Measurements from ENCODE around the gene MYO19. TPM values are rescaled to one million over a fixed set of nuclear protein-coding genes. Genes with fewer than 3 reads are reported as not detected.
A peak's percentile ranks its signal among the peaks of the same experiment; 100 is the strongest.
"Not testable (repeated sequence)": the region's sequence is repeated elsewhere in the genome, so short reads cannot be mapped to it uniquely, and the experiment has no call there.

The MYO19 gene
- total RNA-seq, 1 experiment from 2014 or later: 44.7 TPM

DNA sequence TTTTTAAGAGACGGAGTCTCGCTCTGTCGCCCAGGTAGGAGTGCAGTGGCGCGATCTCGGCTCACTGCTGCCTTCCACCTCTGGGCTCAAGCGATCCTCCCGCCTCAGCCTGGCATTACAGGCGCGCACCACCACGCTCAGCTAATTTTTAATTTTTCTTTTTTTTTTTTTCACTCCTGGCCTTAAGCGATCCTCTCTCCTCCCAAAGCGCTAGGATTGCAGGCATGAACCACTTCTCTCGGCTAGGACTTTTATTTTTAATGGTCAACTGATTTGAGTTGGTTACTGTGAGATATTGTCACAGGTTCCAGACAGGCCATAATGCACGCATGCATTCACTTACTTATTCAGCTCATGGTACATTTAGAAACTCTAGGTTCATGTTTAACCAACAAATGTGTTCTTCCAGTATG, 1.0 kb upstream of the MYO19 start:
- in situ Hi-C loops (cut with HindIII; ENCODE audit: low pct_unique_long_range_greater_than_20kb, low sequenced_read_pairs): no loop called here
- no peak for DNase-seq (ENCODE audit: low read depth, low spot score)

- peak; percentile 71 for DNase-seq (ENCODE audit: low read depth, low spot score)
- in situ Hi-C loops (cut with HindIII; ENCODE audit: low pct_unique_long_range_greater_than_20kb, low sequenced_read_pairs): no loop called here
Measured at GRCh38 chr17:36533935-36534839, 481 bp downstream of the MYO19 start.

GRCh38 chr17:36532435-36532975, 2.2 kb downstream of the MYO19 start:
- in situ Hi-C loops (cut with HindIII; ENCODE audit: low pct_unique_long_range_greater_than_20kb, low sequenced_read_pairs): no loop called here
- no peak for DNase-seq (ENCODE audit: low read depth, low spot score)

DNA sequence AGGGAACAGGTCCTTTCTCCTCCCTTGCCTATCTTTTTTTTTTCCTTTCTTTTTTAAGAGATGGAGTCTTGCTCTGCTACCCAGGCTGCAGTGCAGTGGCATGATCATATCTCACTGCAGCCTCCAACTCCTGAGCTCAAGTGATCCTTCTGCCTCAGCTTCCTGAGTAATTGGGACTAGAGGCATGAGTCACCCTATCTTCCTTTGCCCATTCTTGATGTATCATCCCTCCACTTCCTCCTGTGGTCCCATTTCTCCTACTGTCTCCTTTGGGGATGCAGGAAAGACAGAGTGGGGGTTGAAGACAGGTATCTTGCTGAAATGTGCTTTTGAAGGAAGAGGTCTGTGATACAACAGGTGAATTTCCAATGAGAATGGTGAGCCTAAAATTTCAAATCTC, 5.5 kb downstream of the MYO19 start:
- no peak for DNase-seq (ENCODE audit: low read depth, low spot score)
- in situ Hi-C loops (cut with HindIII; ENCODE audit: low pct_unique_long_range_greater_than_20kb, low sequenced_read_pairs): no loop called here

- no peak for DNase-seq (ENCODE audit: low read depth, low spot score)
- in situ Hi-C loops (cut with HindIII; ENCODE audit: low pct_unique_long_range_greater_than_20kb, low sequenced_read_pairs): no loop called here
Measured at GRCh38 chr17:36527621-36528250, 6.9 kb downstream of the MYO19 start.

DNA sequence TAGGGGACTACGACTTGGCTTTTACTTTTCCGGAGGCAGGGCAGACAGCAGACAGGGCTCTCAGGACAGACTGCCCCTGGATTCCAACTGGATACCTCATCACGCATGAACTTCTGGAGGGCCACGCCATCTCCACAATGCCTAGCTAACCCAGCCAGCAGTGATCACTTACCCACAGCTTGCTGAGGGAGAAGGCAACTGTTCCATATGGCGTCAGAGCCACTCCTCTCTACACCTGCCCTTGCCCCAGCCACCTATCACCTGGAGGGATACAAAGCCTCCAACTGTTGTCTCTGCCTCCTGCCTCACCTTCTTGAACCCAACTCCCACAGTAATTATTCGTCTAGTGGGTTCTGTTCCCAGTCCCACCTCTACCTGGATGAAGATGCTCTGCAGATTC, 8.8 kb downstream of the MYO19 start:
- in situ Hi-C loops (cut with HindIII; ENCODE audit: low pct_unique_long_range_greater_than_20kb, low sequenced_read_pairs): no loop called here
- DNase-seq (ENCODE audit: low read depth, low spot score): no peak

- in situ Hi-C loops (cut with HindIII; ENCODE audit: low pct_unique_long_range_greater_than_20kb, low sequenced_read_pairs): no loop called here
- no peak for DNase-seq (ENCODE audit: low read depth, low spot score)
Measured at GRCh38 chr17:36525113-36525512, 9.6 kb downstream of the MYO19 start.

DNA sequence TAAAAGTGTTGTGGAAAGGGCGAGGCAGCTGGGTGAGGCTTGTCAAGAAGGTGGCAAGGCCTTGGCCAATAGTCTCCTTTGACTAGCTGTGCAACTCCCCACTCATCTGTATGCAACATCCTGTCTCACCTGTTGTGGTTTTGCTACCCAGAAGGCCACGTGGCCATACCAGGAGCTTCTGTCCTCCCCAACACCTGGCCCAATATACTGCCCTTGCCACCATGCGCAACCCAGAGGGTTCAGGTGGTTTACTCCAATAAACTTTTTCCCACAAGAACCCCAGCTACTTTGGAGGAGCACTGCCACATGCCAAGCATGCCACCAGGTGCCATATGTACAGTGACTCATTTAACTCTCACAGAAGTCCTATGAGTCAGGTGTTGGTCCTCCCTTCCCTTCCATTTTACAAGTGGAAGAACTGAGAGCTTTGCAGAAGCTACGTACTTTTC, 10.2 kb downstream of the MYO19 start:
- no peak for DNase-seq (ENCODE audit: low read depth, low spot score)
- in situ Hi-C loops (cut with HindIII; ENCODE audit: low pct_unique_long_range_greater_than_20kb, low sequenced_read_pairs): no loop called here

DNA sequence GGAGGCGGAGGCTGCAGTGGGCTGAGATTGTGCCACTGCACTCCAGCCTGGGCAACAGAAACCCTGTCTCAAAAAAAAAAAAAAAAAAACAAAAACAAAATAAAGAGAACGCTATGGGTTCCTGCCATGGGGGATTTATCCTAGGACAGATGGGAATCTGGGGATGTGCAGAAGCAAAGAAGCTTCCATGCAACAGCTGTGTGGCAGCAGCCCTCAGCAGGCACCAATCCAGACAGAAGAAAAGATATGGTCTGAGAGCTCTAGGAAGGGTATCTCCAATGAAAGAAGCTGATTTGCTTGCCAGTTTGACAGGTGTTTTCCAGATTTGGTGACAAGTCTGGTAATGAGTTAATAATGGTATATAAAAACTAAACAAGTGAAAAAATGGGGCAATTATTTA, 11.6 kb downstream of the MYO19 start:
- DNase-seq (ENCODE audit: low read depth, low spot score): no peak
- in situ Hi-C loops (cut with HindIII; ENCODE audit: low pct_unique_long_range_greater_than_20kb, low sequenced_read_pairs): no loop called here

- DNase-seq (ENCODE audit: low read depth, low spot score): no peak
- in situ Hi-C loops (cut with HindIII; ENCODE audit: low pct_unique_long_range_greater_than_20kb, low sequenced_read_pairs): no loop called here
Measured at GRCh38 chr17:36515837-36516236, 18.8 kb downstream of the MYO19 start.

GRCh38 chr17:36514856-36515255, 19.8 kb downstream of the MYO19 start:
- in situ Hi-C loops (cut with HindIII; ENCODE audit: low pct_unique_long_range_greater_than_20kb, low sequenced_read_pairs): no loop called here
- DNase-seq (ENCODE audit: low read depth, low spot score): no peak

DNA sequence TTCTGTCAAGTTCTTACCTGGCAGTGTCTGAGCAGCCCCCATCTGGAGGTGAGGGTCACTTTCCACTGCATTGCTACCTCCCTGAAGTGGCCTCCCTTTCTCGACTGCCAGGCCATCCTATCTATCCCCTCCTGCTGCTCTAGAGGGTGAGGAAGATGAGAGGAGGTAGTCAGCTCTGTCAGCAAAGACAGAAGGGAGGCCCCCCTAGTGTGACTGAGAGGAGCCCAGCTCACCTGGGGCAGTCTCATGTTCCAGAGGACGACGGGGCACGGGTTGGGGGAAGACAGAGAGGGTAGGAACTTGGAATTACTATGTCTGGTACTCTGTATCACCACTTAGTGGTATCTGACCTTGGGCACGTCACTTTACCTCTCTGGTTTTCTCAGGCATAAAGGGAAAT, 22.0 kb downstream of the MYO19 start:
- in situ Hi-C loops (cut with HindIII; ENCODE audit: low pct_unique_long_range_greater_than_20kb, low sequenced_read_pairs): no loop called here
- DNase-seq (ENCODE audit: low read depth, low spot score): no peak

DNA sequence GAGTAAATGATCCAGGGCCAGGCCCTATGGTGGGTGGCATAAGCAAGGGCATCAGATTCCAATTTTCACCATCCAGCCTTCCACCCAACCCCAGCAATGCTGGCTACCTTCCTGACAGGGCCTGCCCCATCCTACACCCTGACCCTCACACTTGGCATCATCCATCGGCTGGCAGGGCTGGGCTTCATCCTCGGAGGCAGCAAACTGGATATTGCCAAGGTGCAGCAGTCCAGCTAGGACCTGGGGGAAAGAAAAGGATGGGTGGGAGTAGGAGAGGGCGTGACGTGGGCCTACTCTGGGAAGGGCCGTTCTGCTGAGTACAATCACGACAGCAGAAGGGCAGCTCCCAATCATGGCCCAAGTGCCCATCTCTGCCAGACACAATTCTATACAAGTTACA, 23.5 kb downstream of the MYO19 start:
- no peak for DNase-seq (ENCODE audit: low read depth, low spot score)
- in situ Hi-C loops (cut with HindIII; ENCODE audit: low pct_unique_long_range_greater_than_20kb, low sequenced_read_pairs): no loop called here

DNA sequence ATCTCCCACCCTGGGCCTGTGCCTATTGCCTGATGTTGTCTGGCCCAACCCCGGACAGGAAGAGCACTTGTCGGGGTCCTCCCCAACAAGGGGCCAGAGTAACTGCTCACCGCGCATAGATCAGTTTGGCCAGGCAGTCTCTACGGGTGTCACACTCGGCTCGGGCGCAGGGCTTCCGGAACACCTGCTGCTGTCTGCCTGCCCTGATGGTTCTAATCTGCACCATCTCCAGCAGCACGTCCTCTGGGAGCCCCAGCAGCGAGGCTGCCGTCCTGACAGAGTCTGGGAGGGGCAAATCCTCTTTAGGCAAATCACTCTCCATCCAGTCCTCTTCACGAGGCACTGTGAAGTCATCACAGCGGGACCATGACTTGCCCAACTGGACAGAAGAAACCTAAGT, 24.0 kb downstream of the MYO19 start:
- in situ Hi-C loops (cut with HindIII; ENCODE audit: low pct_unique_long_range_greater_than_20kb, low sequenced_read_pairs): no loop called here
- no peak for DNase-seq (ENCODE audit: low read depth, low spot score)

DNA sequence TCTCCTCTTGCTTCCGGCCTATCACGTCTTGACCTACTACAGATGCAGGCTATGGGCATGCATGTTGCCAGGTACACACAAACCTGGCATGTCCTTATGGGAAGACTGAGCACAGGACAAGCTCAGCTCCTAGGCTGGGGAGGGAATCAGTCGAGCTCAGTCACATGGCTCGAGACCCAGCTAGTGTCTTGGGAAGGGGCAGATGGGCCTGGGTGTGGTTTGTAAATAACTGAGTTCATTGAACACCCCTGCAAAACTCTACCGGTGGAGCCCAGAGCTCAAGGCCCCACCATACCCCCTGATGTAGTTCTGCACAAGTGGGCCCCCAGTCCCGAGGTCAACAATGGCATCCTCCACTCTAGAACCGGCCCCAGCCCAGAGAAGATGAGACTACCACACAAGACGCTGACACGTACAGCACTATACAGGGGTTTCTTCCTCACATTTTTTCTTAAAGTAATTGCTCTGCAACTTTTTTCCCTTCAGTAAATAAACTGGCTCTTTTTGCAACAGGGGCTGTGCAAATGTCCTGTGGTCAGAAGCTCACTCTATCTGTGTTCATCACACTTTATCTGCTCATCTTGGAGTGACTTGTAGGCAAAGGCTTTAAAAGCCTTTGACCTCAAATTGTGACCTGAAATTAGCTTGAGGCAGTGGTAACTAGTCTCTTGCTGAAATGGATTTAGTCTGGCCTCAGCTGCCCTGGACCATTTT, 25.2 kb downstream of the MYO19 start:
- no peak for DNase-seq (ENCODE audit: low read depth, low spot score)
- in situ Hi-C loops (cut with HindIII; ENCODE audit: low pct_unique_long_range_greater_than_20kb, low sequenced_read_pairs): no loop called here

DNA sequence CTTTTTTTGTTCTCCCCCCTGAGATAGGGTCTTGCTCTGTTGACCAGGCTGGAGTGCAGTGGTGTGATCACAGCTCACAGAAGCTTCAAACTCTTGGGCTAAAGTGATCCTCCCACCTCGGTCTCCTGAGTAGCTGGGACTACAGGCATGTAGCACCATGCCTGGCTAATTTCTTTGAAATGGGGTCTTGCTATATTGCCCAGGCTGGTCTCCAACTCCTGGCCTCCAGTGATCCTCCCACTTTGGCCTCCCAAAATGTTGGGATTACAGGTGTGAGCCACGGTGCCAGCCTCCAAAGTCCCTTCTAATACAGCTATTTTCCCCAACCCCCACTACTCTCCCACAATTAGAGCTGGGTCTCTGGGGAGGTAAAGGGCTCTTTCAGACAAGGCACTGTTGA, 26.2 kb downstream of the MYO19 start:
- in situ Hi-C loops (cut with HindIII; ENCODE audit: low pct_unique_long_range_greater_than_20kb, low sequenced_read_pairs): not testable (repeated sequence)

DNA sequence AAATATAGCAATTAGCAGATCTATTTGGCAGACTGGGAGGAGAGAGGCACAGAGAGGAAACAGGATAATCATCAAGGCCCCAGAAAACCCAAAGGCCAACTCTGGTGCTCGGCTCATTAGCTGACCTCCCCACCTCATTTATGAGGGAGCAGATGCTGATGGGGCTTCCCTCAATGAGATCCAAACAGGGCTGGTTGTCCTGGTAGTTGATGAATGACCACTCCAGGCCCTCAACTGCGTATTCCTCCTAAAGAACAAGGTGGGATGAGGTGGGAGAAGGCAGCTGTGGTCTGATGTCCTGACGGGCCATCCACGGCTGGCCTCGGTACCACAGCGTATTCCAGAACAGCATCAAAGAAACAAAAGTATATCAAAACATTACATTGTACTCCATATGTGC, 27.4 kb downstream of the MYO19 start:
- in situ Hi-C loops (cut with HindIII; ENCODE audit: low pct_unique_long_range_greater_than_20kb, low sequenced_read_pairs): no loop called here
- no peak for DNase-seq (ENCODE audit: low read depth, low spot score)

More for the DNA sequence above, 26.2 kb downstream of the MYO19 start:
- not testable (repeated sequence) for DNase-seq (ENCODE audit: low read depth, low spot score)

DNA sequence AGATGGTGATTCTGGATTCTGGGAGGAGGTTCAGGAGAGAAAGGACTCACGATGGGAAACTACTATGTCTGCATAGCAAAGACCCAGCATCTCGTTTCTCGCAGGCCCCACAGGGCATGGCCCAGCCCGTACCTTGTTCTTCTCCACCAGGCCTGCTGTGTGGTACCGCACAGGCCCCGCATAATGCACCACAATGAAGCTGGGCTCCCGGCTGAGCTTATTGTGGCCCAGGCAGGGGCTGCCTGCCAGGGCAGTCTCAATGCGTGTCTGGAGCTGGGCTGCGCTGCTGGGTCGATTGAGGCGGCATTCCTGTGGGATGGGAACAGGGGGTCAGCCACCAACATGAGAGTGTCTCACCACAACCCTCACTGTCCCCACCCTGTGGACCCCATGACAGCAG, 27.8 kb downstream of the MYO19 start:
- in situ Hi-C loops (cut with HindIII; ENCODE audit: low pct_unique_long_range_greater_than_20kb, low sequenced_read_pairs): no loop called here
- no peak for DNase-seq (ENCODE audit: low read depth, low spot score)
